AG10803 (cell line): Measurements from ENCODE around the gene PSME1.

Experiments used
- DNase-seq: peaks from one replicate; pipeline ENCODE4 v3.0.0; 2010; ENCODE audit warnings: low read depth
- H3K4me3 ChIP-seq: 2 replicates; pipeline ENCODE4 v1.5.1; 2011; ENCODE audit warnings: mild to moderate bottlenecking, low read length, control low read depth
- TF ChIP-seq, protein P1 (sequence below): conservative IDR thresholded peaks from 2 replicates; pipeline ENCODE4 v1.5.1; 2011; ENCODE audit warnings: mild to moderate bottlenecking, low read length, control low read depth, inconsistent platforms

Gene PSME1

DNA sequence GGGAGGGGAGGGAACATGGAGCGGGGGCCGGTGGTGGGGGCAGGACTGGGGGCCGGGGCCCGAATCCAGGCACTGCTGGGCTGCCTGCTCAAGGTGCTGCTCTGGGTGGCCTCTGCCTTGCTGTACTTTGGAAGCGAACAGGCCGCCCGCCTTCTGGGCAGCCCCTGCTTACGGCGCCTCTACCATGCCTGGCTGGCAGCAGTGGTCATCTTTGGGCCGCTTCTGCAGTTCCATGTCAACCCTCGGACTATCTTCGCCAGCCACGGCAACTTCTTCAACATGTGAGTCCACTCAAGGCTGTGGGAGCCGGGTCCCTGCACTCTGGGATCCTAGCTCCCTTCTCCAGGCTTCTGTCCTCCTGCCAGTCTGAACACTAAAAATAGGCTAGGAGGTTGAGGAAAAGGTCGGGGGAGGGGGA lies 4.4 kb upstream of the PSME1 start:
- TF ChIP-seq, protein P1, sequence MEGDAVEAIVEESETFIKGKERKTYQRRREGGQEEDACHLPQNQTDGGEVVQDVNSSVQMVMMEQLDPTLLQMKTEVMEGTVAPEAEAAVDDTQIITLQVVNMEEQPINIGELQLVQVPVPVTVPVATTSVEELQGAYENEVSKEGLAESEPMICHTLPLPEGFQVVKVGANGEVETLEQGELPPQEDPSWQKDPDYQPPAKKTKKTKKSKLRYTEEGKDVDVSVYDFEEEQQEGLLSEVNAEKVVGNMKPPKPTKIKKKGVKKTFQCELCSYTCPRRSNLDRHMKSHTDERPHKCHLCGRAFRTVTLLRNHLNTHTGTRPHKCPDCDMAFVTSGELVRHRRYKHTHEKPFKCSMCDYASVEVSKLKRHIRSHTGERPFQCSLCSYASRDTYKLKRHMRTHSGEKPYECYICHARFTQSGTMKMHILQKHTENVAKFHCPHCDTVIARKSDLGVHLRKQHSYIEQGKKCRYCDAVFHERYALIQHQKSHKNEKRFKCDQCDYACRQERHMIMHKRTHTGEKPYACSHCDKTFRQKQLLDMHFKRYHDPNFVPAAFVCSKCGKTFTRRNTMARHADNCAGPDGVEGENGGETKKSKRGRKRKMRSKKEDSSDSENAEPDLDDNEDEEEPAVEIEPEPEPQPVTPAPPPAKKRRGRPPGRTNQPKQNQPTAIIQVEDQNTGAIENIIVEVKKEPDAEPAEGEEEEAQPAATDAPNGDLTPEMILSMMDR = no peak
- H3K4me3 ChIP-seq = no peak overlapping the region
- DNase-seq = no peak

DNA sequence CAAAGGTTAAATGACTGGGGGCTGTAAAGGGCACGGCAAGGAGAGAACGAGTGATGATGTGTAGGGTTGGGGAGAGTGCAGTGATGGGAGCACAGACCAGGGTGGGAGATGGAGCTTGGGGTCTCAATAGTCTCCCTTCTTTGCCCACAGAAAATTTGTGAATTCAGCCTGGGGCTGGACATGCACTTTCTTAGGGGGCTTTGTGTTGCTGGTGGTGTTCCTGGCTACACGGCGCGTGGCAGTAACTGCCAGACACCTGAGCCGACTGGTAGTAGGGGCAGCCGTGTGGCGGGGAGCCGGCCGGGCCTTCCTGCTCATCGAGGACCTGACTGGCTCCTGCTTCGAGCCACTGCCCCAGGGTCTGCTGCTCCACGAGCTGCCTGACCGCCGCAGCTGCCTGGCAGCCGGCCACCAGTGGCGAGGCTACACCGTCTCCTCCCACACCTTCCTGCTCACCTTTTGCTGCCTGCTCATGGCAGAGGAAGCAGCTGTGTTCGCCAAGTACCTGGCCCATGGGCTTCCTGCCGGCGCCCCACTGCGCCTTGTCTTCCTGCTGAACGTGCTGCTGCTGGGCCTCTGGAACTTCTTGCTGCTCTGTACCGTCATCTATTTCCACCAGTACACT lies 3.8 kb upstream of the PSME1 start:
- TF ChIP-seq, protein P1 = no peak
- H3K4me3 ChIP-seq = no peak overlapping the region
- no peak for DNase-seq

DNA sequence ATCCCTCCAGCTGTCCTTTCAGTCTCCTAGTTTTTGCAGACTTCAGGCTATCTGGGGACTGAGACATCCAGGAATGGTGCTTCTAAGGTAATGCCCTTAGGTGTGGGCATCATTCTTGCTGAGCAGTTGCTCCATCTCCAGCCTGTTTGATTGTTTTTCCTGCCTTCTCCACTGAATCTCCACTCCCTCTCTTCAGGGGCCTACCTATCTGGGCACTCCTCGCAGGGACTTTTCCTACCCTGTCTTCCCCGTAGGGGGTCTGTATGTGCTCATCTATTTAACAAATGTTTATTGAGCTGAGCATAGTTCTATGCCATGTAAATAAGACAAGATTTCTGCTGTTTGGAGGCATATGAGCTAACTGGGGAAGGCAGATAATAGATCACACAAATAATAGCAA lies 3.0 kb upstream of the PSME1 start:
- H3K4me3 ChIP-seq = no peak overlapping the region
- TF ChIP-seq, protein P1 = no peak
- no peak for DNase-seq

DNA sequence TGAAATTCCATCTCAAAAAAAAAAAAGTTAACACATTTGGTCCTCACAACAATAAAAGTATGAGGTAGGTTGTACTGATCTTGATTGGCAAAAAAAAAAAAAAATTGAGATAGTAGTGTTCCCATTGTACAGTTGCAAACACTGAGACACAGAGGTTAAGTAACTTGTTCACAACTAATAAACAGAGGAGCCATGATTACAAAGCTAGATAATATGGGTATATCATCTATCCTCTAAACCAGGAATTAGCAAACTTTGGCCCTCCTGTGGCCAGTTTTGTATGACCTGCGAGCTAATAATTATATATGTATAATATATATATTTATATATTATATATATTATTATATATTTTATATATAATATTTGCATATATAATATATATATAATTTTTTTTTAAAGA lies 2.3 kb upstream of the PSME1 start:
- TF ChIP-seq, protein P1 = no peak
- H3K4me3 ChIP-seq = no peak overlapping the region
- DNase-seq = no peak

DNA sequence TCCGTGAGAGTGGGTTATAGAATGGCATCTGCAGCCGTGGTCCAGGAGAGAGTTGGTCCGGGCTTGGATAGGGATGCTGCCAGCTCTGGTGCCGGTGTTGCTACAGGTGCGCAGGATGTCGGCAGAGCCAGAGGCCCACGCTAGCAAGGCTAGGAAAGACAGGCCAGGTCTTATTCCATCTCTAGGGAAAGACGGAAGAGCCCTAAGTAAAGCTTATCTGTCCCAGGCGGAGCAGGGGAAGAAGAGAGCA lies 485 bp upstream of the PSME1 start:
- H3K4me3 ChIP-seq = peak overlapping the region; percentile 79
- TF ChIP-seq, protein P1 = no peak
- no peak for DNase-seq

DNA sequence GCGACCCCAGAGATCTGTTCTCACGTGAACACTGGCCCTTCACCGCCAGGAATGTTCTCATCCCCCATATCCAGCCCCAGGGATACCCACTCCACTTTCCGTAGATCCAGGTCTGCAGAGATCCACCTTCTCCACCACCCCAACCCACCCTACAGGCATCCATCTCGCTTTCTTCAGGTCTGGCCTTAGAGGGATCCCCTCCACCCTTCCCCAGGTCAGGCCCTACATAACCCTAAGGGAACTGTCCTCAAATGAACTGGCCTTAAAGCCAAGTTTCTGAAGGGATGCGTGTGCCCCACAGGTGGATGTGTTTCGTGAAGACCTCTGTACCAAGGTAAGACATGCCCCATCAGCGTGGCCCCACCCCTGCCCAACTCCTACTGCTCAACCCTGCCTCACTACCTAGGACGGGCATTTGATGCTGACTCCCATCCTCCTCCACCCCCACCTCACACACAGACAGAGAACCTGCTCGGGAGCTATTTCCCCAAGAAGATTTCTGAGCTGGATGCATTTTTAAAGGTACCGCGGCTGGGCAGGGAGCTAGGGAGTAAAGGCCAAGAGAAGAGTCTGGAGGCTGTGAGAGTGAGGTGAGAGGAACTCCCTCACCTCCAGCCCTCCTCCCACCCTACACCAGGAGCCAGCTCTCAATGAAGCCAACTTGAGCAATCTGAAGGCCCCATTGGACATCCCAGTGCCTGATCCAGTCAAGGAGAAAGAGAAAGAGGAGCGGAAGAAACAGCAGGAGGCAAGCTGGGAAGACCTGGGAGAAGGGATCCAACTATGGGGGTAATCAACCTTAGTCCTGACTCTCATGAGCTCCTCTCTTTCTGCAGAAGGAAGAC lies 912 bp downstream of the PSME1 start:
- DNase-seq = no peak
- H3K4me3 ChIP-seq = peak overlapping the region; percentile 79

More for the DNA sequence above, 912 bp downstream of the PSME1 start:
- TF ChIP-seq, protein P1 = no peak
